Limb (tissue), 2 donors: ENCODE measurements around the gene ADAMTS2.

Experiments
- DNase-seq, 2 donors: peaks; one replicate each; pipeline ENCODE4 v3.0.0-alpha.2; 2016; ENCODE audit errors: extremely low spot score in 2 of 2

The ADAMTS2 gene

DNA sequence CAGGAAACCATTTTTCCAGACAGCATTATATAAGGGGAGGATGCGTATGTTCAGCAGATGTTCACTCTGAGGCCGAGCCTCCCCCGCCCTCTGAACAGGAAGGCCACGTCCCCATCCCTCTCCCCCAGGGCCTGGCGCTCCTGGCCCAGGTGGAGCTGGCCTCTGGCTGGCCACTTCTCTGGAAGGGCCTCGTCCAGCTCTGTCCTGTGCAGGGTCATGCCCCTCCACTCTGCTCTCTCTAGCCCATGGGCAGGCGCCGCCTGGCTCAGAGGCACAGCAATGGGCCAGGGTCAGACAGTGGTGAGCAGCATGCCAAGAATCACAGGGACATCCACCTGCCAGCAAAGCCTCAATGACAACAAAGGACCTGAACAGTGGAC lies 34.2 kb downstream of the ADAMTS2 start:
- no peak for DNase-seq

DNA sequence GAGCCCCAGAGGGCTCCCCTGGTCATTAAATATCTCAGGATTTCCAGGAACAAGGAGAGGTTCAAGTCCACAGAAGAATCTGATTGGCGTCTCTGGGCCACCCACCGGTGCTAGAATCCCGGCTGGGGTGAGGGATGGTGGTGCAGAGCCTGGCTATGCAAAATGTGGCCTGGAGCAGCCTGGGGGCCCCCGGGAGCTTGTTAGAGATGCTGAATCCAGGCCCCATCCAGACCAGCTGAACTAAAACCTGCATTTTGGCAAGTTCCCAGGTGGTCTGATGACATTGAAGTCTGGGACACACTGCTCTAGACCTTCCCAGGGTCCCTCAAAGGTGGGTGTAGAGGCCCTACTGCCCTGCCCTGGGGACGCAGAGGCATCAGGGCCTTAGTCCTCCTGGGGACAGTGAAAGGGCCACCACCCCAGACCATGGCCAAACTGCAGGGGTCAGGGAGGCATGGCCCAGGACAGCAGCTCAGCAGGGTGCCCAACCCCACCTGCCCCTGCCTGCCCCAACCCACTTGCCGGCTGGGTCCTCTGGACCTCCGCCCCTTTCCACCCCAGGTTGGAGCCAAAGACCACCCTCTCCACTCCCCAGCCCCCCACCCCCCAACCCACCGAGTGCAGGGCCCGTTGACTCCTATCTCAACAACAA lies 34.7 kb downstream of the ADAMTS2 start:
- no peak for DNase-seq

DNA sequence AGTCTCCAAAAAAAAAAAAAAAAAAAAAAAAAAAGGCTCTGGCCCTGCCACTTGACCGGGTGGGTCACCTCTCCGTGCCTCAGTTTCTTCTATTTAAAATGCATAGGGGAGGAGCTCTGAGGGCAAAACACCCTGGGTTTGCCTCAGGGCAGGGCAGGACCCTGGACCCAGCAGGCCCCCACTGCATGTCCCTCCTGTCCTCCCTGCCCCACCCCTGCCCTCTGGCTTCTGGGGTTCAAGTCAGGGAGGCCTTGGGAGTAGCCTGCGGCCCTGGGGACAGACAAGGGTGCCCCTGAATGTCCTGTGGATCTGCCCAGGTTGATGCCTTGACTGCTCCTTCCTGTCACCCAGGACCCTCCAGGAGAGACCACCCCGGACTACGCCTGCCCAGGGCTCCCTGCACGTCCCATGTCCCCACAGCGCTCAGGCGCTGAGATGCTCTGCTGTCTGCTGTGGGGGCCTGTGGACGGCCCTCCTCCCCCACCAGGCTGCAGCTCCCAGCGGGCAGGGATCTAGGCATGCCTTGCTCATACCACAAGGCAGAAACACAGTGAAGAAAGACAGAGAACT lies 35.4 kb downstream of the ADAMTS2 start:
- DNase-seq, result no peak

DNA sequence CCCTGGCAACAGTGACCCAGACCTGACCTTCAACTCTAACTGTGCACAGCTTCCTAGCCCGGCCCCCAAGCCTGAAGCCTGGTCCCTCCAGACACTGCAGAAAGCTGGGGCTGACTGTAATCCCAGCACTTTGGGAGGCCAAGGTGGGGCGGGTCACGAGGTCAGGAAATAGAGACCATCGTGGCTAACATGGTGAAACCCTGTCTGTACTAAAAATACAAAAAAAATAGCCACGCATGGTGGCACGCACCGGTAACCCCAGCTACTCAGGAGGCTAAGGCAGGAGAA lies 35.9 kb downstream of the ADAMTS2 start:
- no peak for DNase-seq

DNA sequence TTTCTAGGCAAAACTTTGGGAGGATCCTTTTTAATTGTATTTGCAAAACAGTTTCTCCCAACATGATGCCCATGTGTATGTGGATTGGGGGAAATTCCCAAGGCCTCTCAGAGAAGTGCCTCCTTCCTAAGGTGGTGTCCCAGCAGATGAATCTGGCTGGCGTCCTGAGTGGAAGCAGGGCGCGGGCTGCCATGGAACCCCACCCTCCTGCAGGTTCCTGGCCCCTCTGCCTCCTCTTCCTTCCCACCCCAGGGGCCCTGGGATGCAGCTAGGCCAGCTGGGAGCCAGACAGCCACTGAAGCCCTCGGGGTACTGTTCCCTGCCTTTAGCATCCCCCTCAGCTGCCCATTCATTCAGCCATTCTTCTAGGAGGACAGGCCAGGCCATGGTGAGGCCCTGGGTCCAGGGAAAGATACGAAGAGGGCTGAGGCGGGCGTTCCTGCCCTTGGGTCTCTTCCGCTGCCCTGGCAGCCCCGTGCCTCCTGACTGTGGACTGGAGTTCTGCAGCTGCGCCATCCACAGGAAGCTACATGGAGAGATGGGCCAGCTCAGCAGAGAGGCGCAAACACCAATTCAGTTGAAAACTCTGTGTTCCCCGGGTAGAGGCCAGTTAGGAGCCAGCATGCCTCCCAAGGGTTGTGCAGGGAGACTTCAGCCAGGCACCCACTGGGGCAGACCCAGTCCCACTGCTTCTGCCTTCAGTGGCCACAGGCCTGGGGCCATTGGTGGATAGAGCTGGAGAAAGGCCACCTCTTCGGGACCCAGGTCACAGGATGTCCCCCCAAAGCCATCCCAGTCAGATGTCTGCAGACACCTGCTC lies 36.5 kb downstream of the ADAMTS2 start:
- DNase-seq, result no peak

DNA sequence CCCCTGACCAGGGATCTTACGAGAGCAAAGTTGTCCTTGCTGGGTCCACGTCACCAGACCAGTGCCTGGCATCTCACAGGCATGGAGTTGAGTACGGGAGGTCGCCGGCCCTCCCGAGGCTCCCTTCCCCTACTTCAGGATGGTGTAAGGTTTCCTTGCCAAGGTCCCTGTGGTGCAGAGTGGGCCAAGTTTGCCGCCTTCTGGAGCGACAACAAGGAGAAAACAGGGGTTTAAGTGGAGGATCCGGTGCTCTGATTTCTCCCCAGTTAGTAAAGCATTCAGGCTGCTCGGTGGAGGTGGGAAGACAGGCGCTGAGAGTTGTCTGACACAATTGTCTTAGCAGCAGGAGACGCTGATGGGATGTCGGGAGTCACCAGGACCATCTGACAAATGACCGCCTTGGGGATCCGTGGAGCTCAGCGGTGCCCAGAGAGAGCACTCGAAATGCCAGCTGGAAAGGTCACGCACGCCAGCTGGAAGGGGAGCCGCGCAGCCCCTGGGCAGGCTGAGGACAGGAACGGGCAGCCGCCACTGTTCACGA lies 37.3 kb downstream of the ADAMTS2 start:
- no peak for DNase-seq

DNA sequence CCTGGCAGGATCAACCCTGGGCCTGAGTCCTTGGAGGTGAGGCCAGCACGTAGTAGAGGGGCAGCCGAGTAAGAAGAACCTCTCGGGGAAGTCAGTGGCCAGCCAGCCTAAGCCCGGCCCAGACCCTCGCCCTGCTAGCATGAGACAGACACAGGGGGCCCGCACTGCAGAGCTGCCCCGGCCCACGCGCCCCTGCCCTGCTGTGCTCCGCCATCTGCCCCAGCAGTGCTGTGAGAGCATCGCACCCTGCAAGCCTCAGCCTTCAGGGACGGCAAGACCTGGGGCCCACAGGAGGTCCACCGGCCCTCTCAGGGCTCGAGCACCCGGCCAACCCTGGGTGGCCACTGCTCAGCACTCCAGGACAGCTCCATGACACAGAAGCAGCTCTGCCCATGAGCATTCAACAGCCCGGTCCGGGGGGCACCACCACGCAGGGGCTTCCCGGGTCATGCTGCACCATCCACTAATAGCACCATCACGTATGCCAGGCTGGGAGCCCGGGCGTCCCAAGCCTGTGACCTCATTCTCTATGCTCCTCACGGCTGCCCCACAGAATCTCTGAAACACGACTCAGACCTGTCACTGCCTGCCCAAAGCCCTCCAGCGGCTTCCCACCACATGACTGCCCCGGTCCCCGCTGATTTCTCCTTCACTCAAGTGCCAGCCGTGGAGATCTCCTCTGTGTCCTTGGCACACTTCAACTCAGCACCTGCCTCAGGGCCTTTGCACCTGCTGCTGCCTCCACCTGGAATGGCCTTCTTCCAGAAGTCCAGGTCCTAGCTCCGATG lies 38.1 kb downstream of the ADAMTS2 start:
- DNase-seq, result no peak

DNA sequence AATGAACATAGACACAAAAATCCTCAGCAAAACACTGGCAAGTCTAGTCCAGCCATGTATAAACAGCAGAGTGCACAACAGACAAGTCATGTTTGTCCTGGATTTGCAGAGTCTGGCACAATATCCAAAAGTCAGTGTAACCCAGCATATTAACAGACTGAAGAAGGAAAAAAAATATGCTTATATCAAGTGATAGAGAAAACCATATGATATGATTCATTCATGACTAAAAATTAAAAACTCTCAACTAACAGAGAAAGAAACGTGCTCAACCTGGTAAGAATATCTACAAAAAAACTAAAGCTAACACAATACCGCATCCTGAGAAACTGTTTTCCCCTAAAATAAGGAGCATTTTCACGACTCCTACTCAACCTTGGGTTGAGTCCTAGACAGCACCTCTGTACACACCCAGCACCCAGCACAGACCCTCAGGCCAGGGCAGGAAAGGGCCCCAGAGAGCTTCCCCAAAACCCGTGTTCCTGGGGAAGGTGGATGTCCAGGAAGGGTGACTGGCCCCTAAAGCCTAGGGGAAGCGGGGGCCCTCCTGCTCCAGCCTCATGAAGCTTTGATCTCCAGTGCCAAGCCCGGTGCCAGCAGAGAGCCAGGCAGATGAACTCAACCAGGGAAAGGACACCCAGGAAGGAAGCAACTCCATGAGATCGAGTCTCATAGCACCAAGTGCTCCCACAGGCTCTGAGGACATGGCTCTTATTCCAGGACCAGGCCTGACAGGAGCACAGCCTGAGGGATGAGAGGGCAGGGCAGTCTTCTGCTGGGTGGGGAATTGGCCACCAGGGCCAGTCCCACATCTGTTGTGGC lies 38.9 kb downstream of the ADAMTS2 start:
- DNase-seq, result no peak

DNA sequence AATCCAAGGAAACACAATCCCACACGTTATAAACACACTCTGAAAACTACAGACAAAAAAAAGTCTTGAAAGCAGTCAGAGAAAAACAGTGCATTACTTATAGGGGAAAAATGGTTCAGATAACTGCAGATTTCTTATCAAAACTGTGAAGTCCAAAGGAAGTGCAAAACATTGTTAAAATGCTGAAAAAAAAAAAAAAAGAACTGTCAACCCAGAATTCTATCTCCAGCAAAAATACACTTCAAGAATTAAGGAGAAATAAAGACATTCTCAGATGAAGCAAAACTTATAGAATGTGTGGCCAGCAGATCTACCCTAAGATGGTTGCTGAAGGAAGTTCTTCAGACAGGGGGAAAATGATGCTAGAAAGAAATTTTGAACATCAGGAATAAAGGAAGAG lies 40.4 kb downstream of the ADAMTS2 start:
- DNase-seq, result no peak

DNA sequence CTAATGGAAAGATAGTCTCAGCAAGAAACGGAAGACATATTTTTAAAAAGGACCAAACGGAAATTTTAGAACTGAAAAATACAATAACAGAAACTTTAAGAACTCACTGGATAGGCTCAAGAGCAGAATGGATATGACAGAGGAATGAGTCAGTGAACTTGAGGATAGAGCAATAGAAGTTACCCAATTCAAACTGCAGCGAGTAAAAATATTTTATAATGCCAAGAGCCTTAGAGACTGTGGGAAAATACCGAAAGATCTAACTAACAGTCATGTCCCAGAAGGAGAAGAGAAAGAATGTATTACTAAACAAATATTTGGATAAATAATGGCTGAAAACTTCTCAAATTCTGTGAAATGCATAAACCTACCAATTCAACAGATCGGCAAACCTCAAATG lies 40.8 kb downstream of the ADAMTS2 start:
- DNase-seq, result no peak

DNA sequence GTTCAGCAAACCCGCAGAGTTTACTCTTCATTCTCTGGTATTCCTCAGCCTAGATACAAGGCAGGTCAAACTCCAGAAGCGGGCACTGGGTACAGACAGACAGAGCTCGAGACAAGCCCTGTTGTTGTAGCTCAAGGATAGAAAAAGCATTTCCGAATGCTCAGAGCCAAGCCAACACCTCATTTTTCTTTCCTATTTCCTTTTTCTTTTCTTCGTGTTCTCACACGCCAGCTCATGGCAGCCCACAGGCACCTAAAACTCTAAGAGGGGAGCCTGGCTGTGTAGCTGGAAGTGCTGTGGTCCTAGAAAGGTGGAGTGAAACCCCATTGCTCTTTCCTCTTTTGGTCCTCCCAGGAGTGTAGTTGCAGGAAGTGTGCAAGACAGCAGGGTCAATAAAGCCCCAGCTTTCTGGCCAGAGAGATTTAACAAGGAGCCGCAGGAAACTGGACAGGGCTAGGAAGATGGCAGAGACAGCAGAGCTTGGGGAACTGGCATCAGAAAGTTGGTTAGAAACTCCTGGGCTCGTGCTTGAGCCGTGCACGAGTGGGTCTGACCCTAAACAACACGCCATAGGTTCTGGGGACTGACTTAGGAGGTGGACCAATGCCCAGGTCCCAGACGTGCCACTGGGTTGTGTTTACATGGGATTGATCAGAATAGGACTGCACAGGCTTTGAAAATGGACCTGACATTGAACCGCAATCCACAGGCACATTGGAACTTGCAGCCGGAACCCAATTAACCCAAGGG lies 41.6 kb downstream of the ADAMTS2 start:
- no peak for DNase-seq

DNA sequence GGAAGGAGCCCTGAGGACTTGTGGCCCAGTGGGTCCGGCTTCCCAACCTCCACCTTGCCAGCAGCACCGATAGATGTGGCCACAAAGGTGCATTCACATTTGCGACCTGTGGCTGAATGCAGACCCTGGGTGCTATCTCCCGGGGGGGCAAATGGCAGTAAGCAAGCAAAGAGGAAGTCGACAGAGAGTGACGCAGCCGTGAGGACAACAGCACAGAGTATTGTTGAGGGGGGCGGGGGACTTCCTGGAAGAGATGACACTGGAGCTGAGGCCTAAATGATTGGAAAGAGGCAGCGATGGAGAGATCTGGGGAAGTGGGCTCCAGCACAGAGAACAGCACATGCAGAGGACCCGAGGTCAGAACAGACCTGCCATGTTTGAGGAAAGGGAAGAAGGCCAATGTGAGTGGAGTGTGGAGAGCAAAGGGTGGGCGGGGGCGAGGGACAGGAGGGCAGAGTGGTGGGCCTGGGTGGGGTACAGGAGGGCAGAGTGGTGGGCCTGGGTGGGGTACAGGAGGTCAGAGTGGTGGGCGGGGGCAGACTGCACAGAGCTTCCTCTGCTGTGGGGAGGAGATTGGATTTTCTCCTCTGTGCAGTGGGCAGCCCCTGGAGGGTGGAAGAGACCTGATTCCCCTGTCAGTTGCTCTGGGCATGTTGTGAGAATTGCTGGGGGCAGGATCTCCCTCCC lies 42.6 kb downstream of the ADAMTS2 start:
- DNase-seq, result no peak

DNA sequence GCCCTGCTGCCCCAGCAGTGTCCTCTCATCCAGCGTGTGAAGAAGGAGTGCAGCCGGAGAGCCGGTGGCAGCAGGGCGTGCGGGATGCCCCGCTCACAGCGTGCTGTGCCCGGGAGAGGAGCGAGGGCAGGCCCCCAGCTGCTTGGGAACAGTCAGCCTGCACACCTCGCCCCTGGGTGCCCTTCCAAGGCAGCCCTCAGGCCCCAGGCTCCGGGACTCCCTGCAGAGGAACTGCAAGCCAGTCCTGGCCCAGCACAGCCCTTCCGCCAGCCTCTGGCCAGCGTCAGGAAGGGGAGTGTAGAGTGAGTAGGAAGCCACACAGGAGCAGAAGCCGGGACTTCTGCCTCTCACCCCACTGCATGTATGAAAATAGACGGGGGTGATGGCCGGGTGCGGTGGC lies 43.5 kb downstream of the ADAMTS2 start:
- DNase-seq, result no peak

DNA sequence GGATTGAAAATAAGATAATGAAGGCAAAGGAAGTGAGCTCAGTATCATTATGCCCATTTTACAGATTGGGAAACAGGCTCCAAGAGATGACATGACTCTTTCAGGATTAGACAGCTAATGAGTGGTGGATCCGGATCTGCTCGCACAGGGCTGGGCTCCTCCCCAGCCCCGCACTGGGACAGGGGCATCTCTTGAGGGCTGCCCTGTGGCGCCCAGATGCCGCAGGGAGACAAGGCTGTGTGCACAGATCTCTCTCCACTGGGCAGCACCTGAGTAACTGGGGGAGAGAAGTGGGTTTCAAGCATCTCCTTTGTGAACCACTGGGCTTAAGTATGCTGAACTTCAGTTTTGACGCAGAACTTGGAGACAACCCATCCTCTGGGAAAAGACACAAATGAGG lies 43.9 kb downstream of the ADAMTS2 start:
- no peak for DNase-seq

DNA sequence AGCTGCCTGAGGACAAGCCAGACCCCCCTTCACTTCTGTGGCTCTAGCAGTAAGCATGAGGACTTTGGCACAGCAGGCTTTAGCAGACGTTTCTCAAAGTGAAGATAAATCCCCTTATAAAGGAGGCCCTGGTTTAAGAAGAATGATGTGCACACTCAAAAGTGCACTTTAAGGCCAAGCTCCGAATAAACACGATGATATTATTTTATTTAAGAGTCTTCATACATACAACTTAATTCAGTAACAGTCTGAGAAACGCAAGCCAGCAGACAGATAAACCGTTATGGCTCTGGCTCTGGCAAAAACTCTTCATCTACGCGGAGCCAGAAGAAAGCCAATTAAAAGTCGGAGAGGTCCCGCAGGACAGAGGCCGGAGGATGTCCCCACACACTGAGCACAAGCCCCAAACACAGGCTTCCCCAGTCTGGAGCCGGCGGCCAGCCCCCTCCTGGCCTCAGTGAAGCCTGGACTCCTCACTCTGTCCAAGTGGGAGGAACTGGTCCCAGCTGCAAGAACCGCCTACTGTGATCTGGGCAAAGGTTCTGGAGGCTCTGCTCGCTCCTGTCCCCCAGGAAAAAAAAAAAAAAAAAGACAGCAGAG lies 44.6 kb downstream of the ADAMTS2 start:
- DNase-seq, result peak in 1 of 2 donors; percentile 27

DNA sequence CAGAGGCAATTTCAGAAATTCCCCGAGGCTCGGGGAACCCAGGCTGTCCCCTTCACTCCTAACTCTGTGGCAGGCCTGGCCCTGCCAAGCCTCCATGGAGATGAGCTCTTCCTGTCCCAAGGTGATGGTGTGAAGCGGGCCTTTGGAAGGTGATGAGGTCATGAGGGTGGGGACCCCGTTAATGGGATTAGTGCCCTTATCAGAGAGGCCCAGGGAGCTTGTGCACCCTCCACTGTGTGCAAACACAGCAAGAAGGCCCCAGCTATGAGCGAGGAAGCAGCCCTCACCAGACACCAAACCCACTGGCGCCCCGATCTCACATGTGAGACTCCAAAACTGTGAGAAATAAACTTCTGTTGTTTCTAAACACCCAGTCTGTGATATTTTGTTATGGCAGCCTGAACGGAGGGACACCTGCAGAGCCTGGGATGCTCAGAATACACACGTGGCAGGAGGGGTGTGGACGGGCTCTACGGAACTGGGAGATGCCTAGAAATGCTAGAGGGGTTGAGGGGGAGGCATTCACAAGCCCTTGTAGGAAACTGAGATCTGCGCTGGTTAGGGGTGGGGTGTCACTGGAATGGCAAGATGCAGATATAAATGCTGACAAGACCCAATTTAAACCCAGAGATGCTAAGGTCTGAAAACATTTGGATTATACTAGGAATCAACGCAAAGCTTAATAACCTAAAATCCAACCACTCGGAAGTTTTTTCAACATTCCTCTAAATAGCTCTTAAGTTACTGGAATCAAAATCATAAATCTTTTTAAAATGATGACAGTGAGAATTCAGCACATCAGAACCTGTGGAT lies 46.9 kb downstream of the ADAMTS2 start:
- DNase-seq, result no peak

DNA sequence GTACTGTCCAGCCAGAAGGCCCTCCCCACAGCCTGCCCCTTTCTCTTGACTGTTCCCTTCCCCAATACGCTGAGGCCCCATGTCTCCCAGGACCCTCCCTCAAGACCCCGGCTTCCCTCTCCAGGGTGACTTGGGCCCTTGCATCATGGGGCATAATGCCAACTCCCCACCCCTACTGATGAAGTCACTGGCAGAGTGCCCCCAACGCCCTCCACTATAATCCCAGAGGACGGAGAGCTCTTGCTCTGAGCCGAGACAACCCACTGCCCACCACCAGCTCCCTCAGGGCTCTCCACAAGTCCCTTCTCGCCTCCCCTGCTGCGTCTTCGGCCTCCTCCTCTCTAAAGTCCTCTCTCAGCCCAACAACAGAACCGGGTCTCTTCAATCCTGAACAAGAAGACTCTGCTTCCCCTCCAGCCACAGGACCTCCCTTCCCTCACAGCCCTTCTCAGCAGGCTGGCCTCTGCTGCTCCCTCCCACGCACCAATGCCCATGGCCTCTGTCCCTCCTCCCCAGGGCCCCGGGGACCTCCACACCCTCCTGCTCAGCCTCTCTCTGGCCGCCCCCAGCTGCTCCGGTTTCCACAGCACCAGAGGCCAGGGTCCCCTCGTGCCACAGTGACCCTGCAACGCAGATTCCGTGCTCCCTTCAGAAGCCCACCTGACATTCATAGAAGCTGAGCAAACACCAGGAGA lies 47.6 kb downstream of the ADAMTS2 start:
- DNase-seq, result no peak

DNA sequence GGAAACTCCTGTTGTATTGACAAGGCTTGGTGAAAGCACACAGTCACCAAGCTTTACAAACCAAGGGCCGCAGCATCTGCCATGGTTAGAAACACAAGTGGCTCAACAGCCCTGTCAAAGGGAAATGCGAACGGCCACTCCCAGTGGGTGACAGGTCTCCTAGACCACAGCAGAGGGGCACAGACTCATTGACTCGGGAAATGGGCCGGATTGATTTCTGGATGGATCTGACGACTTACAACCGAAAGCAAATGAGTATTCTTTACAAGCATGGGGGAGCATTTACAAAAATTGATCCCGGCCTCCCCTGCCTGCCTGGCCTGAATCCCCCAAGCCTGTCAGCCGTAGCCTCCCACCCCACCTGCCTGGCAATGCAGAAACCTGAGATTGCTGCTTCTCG lies 48.2 kb downstream of the ADAMTS2 start:
- no peak for DNase-seq
